GM23338 (cell line): ENCODE measurements around the gene BCKDK.

Source experiments
- CREB1 ChIP-seq: fragments of 250-450 bp; sonication (Bioruptor Pico); IDR thresholded peaks from 2 replicates; pipeline ENCODE4 v1.5.0; 2020; ENCODE audit warnings: low read depth, mild to moderate bottlenecking, moderate library complexity
- CTCF ChIP-seq, 2 experiments: fragments of 200-600 bp in 1 of 2; sonication (generic) in 1 of 2; conservative IDR thresholded peaks; 2 replicates each; pipeline versions ENCODE4 v1.5.1 to v1.6.1; 2016 to 2017; ENCODE audit warnings: antibody characterized with exemption in 2 of 2, low read depth in 2 of 2, mild to moderate bottlenecking in 2 of 2, moderate library complexity in 1 of 2
- EZH2 ChIP-seq: fragments of 200-600 bp; sonication (generic); IDR thresholded peaks from one replicate; pipeline ENCODE4 v1.8.0; 2017; ENCODE audit warnings: antibody characterized with exemption, mild to moderate bottlenecking, low read depth; ENCODE audit not compliant: unreplicated experiment
- EZH2phosphoT487 ChIP-seq: fragments of 200-600 bp; sonication (generic); IDR thresholded peaks from one replicate; pipeline ENCODE4 v1.8.1; 2018; ENCODE audit warnings: antibody characterized with exemption; ENCODE audit not compliant: unreplicated experiment
- JUNB ChIP-seq: IDR thresholded peaks from one replicate; pipeline ENCODE4 v1.6.1; 2016; ENCODE audit warnings: antibody characterized with exemption; ENCODE audit not compliant: unreplicated experiment
- NANOG ChIP-seq: IDR thresholded peaks from 2 replicates; pipeline ENCODE4 v1.6.1; 2016; ENCODE audit warnings: antibody characterized with exemption, borderline replicate concordance
- POLR2AphosphoS5 ChIP-seq: IDR thresholded peaks from 2 replicates; pipeline ENCODE4 v1.6.1; 2016; ENCODE audit warnings: antibody characterized with exemption, low read depth
- REST ChIP-seq: IDR thresholded peaks from one replicate; pipeline ENCODE4 v1.6.1; 2018; ENCODE audit warnings: antibody characterized with exemption; ENCODE audit not compliant: unreplicated experiment

GRCh38 chr16:31143011-31143693 lies 35.0 kb downstream of the BCKDK start:
- TF ChIP-seq CTCF (conservative IDR thresholded peaks at IDR 0.05; ENCODE audit: low read depth in 2 of 2) (no peak), REST (no peak), EZH2phosphoT487 (no peak), EZH2 (no peak), NANOG (no peak), JUNB (no peak), CREB1 (CRISPR knock-in tag) (no peak), POLR2AphosphoS5 (no peak)
